RWPE2 (cell line): ENCODE results near the gene FOXO1.

Experiments
- ATAC-seq: fragments of 200-7000 bp; cut with Tn5 transposase; 3 replicates; pipeline ENCODE4 v1.9.1; 2021; ENCODE audit warnings: low read depth
- DNase-seq: peaks from one replicate; pipeline ENCODE4 v3.0.0-alpha.2; 2020; ENCODE audit warnings: low spot score
- H3K27ac ChIP-seq: fragments of 450-650 bp; 2 replicates; pipeline ENCODE4 v1.5.1; 2017; ENCODE audit warnings: mild to moderate bottlenecking; ENCODE audit not compliant: poor library complexity, severe bottlenecking
- H3K27me3 ChIP-seq: fragments of 250-450 bp; sonication (Bioruptor Pico); 2 replicates; pipeline ENCODE4 v1.5.1; 2021; ENCODE audit warnings: mild to moderate bottlenecking, moderate library complexity; ENCODE audit not compliant: insufficient read depth, poor library complexity, severe bottlenecking
- H3K36me3 ChIP-seq: fragments of 250-450 bp; sonication (Bioruptor Pico); 2 replicates; pipeline ENCODE4 v1.5.1; 2020; ENCODE audit warnings: low read depth, mild to moderate bottlenecking, moderate library complexity
- H3K4me1 ChIP-seq: fragments of 250-450 bp; sonication (Bioruptor Pico); 2 replicates; pipeline ENCODE4 v1.5.1; 2021; ENCODE audit warnings: mild to moderate bottlenecking, moderate library complexity; ENCODE audit not compliant: insufficient read depth, poor library complexity, severe bottlenecking
- H3K4me3 ChIP-seq: fragments of 250-450 bp; sonication (Bioruptor Pico); 2 replicates; pipeline ENCODE4 v1.5.1; 2021; ENCODE audit warnings: mild to moderate bottlenecking, moderate library complexity; ENCODE audit not compliant: severe bottlenecking
- H3K9me3 ChIP-seq: fragments of 250-450 bp; sonication (Bioruptor Pico); 2 replicates; pipeline ENCODE4 v1.5.1; 2021; ENCODE audit warnings: mild to moderate bottlenecking, moderate library complexity; ENCODE audit not compliant: severe bottlenecking
- TF ChIP-seq, protein P1 (sequence below): fragments of 450-650 bp; IDR thresholded peaks from one replicate; pipeline ENCODE4 v1.5.1; 2017; ENCODE audit warnings: mild to moderate bottlenecking, moderate library complexity; ENCODE audit not compliant: poor library complexity, severe bottlenecking

The FOXO1 gene

GRCh38 chr13:40578055-40578454 is 88.4 kb downstream of the FOXO1 start:
- ATAC-seq (no peak), DNase-seq (no peak)
- H3K27ac ChIP-seq, result no peak overlapping the region

DNA sequence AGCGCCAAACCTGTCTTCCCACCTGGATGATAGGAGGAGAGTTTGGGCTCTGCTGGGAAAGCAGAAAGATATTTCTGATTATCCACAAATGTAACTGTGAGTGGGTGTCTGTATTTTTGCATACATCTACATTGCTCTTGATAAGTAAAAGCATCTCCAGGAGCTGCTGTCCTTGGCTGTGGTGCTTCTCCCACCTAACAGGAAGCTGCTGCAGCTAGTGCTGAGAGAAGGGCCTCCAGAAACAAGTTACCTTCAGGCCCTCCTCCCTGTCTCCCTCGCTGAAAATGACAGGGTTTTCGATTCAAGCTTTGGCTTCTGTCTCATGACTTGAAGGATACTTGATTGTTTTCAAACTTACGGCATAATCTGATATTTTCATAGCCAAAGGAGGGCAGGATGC is 90.1 kb downstream of the FOXO1 start:
- DNase-seq, result no peak
- Histone ChIP-seq H3K4me3 (no peak overlapping the region), H3K27me3 (no peaks in the 10 kb centered on the region), H3K9me3 (no peaks in the 10 kb centered on the region), H3K4me1 (no peaks in the 10 kb centered on the region), H3K36me3 (no peaks in the 10 kb centered on the region), H3K27ac (no peak overlapping the region)
- TF ChIP-seq, protein P1, sequence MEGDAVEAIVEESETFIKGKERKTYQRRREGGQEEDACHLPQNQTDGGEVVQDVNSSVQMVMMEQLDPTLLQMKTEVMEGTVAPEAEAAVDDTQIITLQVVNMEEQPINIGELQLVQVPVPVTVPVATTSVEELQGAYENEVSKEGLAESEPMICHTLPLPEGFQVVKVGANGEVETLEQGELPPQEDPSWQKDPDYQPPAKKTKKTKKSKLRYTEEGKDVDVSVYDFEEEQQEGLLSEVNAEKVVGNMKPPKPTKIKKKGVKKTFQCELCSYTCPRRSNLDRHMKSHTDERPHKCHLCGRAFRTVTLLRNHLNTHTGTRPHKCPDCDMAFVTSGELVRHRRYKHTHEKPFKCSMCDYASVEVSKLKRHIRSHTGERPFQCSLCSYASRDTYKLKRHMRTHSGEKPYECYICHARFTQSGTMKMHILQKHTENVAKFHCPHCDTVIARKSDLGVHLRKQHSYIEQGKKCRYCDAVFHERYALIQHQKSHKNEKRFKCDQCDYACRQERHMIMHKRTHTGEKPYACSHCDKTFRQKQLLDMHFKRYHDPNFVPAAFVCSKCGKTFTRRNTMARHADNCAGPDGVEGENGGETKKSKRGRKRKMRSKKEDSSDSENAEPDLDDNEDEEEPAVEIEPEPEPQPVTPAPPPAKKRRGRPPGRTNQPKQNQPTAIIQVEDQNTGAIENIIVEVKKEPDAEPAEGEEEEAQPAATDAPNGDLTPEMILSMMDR, result no peak
- ATAC-seq, result no peak

More at GRCh38 chr13:40578055-40578454, 88.4 kb downstream of the FOXO1 start:
- no peaks in the 10 kb centered on the region for H3K4me1 ChIP-seq
- H3K27me3 ChIP-seq, result no peaks in the 10 kb centered on the region
- H3K36me3 ChIP-seq, result no peaks in the 10 kb centered on the region
- no peak overlapping the region for H3K4me3 ChIP-seq
- TF ChIP-seq, protein P1, result no peak
- H3K9me3 ChIP-seq, result no peaks in the 10 kb centered on the region

- no peak overlapping the region for H3K27ac ChIP-seq
- H3K36me3 ChIP-seq, result no peaks in the 10 kb centered on the region
- ATAC-seq (no peak), DNase-seq (no peak)
- H3K4me1 ChIP-seq, result no peaks in the 10 kb centered on the region
- H3K4me3 ChIP-seq, result no peak overlapping the region
- H3K9me3 ChIP-seq, result no peaks in the 10 kb centered on the region
- TF ChIP-seq, protein P1, result no peak
- no peaks in the 10 kb centered on the region for H3K27me3 ChIP-seq
Observed at GRCh38 chr13:40572961-40573360, 93.5 kb downstream of the FOXO1 start.

DNA sequence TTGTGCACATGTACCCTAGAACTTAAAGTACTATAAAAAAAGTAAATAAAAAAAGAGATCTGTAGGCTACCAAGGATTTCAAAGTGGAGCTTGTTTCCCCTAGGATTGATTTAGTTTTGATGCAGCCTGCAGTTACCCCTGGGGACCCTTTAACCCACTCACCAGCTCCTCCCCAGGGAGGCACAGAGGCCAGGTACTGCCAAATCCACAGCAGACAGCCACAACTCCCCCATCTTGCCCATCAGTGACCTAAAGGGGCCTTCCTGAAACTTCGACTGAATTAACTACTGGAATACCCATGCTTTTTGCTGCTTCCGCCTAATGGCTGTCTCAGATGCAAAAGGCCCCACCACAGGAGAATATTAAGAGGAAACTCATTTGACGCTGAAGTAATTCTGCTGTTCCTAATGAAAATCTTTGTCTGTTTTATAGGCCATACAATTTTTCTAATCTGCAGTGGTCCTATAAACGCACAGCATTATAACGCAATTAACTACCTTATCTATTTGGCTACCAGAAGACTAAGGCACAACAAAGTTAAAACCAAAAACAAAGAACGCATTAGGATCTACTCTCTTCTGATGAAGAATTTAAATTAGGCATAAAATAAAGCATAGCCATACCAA is 95.0 kb downstream of the FOXO1 start:
- Histone ChIP-seq H3K4me1 (no peaks in the 10 kb centered on the region), H3K27me3 (no peaks in the 10 kb centered on the region), H3K9me3 (no peaks in the 10 kb centered on the region), H3K36me3 (no peaks in the 10 kb centered on the region), H3K4me3 (no peak overlapping the region), H3K27ac (no peak overlapping the region)
- ATAC-seq, result no peak
- TF ChIP-seq, protein P1, result no peak
- DNase-seq, result no peak

GRCh38 chr13:40570930-40571329 is 95.5 kb downstream of the FOXO1 start:
- no peak overlapping the region for H3K27ac ChIP-seq
- ATAC-seq, result no peak
- H3K9me3 ChIP-seq, result no peaks in the 10 kb centered on the region
- no peak overlapping the region for H3K4me3 ChIP-seq
- no peaks in the 10 kb centered on the region for H3K27me3 ChIP-seq
- no peaks in the 10 kb centered on the region for H3K4me1 ChIP-seq
- no peaks in the 10 kb centered on the region for H3K36me3 ChIP-seq
- no peak for DNase-seq
- TF ChIP-seq, protein P1, result no peak
